Globus pallidus (tissue), 1 donor: Measurements from ENCODE around the gene PRMT5.
A peak's percentile ranks its signal among the peaks of the same experiment; 100 is the strongest.
"Not testable (repeated sequence)": the region's sequence is repeated elsewhere in the genome, so short reads cannot be mapped to it uniquely, and the experiment has no call there.

ENCODE experiments used
- DNase-seq: peaks from one replicate; pipeline ENCODE4 v3.0.0-alpha.2; 2015; ENCODE audit warnings: low spot score

The PRMT5 gene

GRCh38 chr14:22929104-22929960 lies at the start of gene PRMT5:
PRMT5 (minus strand) TSS chr14:22929376; CDS start chr14:22929361, 15 bp downstream.
- peak; percentile 100 for DNase-seq

DNA sequence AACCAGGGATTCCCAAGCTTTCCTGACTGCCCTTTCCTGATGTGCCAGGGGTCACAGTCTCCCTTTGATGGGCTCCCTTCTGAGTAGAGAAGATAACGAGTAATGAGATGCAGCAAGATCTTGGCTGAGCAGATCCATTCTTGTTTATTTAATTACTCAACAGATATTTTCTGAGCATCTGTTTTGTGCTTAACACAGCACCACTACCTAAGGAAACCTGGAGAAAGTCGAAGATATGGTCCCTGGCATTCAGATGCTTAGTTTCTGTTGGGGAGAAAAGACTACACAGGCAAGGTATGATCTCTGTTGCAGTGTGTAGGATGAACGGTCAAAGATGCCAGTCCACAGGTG lies 49.3 kb upstream of the PRMT5 start:
- DNase-seq = no peak

DNA sequence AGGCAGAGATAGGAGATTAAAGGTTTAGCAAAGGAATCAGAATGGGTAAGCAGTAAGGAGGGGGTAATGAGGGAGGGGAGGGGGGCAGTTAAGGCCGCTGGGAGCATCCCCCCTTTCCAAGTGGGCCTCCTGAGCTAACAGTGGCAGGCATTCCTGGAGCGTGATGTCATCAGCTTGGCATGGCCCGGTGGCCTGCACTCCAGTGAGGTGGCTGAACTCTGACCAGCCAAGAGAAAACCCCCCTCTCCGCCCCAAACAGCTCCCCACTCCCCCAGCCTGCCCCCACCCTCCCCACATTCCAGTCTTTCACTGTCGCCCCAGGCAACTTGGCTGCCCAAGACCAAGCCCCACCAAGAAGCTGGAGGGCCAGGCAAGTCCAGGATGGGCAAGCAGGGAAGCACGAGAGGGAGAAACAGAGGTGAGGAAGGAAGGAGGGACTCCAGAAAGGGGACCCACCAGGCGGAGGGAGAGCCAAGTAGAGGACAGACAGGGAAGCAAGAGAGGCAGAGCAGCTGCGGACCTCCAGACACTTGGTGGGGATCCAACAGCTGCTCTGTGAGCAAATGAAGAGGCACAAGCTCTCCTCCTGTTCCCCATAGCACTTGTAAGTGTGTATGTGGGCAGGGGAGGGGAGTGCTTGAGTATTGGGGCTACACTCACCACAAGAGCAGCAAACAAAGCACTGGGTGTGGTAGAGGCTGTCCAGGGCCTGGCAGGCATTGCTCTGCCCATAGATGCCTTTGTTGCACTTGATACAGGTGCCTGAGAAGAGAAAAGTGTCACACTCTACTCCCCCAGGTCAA lies 48.7 kb upstream of the PRMT5 start:
- DNase-seq = no peak

DNA sequence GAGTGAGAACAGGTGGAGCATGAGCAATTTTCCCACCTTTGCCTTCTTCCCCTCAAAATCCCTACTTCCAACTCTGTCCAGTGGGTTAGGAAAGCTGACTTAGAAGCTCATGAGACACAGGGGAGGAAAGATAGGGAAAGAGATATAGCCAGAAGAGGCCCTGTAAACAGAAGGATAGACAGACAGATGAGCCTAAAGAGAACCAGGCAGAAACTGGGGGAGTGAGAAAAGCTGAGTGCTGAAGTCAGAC lies 48.2 kb upstream of the PRMT5 start:
- DNase-seq = no peak

- DNase-seq = no peak
These were observed 47.7 kb upstream of the PRMT5 start for GRCh38 chr14:22976620-22977433.

- DNase-seq = no peak
These were observed 45.5 kb upstream of the PRMT5 start for GRCh38 chr14:22974530-22975313.

GRCh38 chr14:22973217-22974032 lies 44.2 kb upstream of the PRMT5 start:
- DNase-seq = peak; percentile 47

GRCh38 chr14:22972313-22972930 lies 43.2 kb upstream of the PRMT5 start:
- no peak for DNase-seq

- no peak for DNase-seq
These were observed 42.0 kb upstream of the PRMT5 start for GRCh38 chr14:22971152-22971551.

GRCh38 chr14:22966783-22967269 lies 37.6 kb upstream of the PRMT5 start:
- no peak for DNase-seq

GRCh38 chr14:22965916-22966782 lies 37.0 kb upstream of the PRMT5 start:
- DNase-seq = not testable (repeated sequence)

DNA sequence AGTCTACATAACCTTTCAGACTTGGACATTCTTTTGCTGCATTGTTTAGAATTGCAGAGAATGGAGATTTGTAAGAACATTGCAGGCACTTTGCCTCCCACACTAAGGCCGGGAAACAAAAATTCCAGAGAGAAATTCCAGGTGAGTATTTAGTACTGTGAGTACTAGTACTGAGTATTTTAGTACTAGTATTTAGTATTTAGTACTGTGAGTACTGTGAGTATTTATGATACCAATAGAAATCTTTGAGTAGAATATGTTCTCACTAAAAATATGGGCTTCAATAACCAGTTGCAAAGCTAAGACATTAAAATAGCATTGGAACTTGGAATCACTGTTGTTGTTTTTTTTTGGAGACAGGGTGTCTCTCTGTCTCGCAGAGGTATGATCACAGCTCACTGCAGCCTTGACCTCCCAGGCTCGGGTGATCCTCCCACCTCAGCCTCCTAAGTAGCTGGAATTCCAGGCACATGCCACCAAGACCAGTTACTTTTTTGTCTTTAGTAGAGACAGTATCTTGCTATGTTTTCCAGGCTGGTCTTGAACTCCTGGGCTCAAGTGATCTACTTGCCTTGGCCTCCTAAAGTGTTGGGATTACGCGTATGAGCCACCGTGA lies 33.0 kb upstream of the PRMT5 start:
- DNase-seq = no peak

- no peak for DNase-seq
These were observed 26.8 kb upstream of the PRMT5 start for GRCh38 chr14:22955702-22956569.

- no peak for DNase-seq
These were observed 23.2 kb upstream of the PRMT5 start for GRCh38 chr14:22952418-22952817.

DNA sequence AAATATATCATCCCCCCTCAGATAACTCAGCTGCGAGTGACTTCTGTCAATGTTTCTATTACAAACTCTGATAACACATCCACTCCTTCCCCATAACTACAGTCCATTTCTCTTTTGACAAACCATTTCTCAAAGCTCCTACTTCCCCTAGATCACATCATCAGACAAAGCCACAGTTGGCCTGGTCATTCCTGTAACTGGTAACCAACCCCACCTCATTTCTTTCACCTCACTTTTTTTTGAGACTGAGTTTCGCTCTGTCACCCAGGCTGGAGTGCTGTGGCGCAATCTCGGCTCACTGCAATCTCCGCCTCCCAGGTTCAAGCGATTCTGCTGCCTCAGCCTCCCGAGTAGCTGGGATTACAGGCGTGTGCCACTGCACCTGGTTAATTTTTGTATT lies 22.6 kb upstream of the PRMT5 start:
- not testable (repeated sequence) for DNase-seq

GRCh38 chr14:22945642-22946041 lies 16.5 kb upstream of the PRMT5 start:
- DNase-seq = no peak

DNA sequence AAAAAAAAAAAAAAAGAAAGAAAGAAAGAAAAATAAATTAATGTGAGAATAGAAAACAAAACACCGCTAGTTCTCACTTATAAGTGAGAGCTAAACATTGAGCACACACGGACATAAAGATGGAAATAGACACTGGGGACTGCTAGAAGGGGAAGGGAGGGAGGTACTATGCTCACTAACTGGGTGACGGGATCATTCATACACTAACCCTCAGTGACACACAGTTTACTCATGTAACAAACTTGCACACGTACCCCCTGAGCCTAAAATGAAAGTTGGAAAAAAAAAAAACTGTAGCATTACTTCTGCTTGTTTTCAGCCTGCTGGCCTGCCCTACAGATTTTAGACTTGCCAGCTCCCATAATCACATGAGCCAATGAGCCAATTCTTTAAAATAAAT lies 10.5 kb upstream of the PRMT5 start:
- no peak for DNase-seq

GRCh38 chr14:22935156-22935555 lies 6.0 kb upstream of the PRMT5 start:
- DNase-seq = no peak
